ENCODE results near the gene ECPAS.
"Not testable (repeated sequence)": the region's sequence is repeated elsewhere in the genome, so short reads cannot be mapped to it uniquely, and the experiment has no call there.

Gene ECPAS

DNA sequence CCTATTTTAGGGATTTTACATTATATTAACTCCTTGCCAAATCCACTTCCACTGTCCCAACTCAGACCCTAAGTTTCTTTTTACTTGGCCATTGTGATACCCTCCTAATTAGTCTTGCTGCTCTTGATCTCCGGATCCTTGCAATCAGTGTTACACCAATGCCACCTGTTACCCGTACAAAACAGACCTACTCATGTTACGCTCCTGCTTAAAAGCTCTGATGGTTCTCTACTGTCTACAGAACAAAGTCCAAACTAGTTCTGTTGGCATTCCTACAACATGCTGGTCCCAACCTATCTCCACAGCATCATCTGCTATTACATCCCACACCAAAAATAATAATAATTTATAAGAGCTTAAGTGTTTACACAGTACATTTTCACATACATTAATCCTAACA is 9.8 kb downstream of the ECPAS start:
- DNase-seq = no peak

GRCh38 chr9:111467778-111468367 is 16.3 kb downstream of the ECPAS start:
- no peak for DNase-seq

- DNase-seq = no peak
Observed at GRCh38 chr9:111463048-111463447, 21.1 kb downstream of the ECPAS start.

DNA sequence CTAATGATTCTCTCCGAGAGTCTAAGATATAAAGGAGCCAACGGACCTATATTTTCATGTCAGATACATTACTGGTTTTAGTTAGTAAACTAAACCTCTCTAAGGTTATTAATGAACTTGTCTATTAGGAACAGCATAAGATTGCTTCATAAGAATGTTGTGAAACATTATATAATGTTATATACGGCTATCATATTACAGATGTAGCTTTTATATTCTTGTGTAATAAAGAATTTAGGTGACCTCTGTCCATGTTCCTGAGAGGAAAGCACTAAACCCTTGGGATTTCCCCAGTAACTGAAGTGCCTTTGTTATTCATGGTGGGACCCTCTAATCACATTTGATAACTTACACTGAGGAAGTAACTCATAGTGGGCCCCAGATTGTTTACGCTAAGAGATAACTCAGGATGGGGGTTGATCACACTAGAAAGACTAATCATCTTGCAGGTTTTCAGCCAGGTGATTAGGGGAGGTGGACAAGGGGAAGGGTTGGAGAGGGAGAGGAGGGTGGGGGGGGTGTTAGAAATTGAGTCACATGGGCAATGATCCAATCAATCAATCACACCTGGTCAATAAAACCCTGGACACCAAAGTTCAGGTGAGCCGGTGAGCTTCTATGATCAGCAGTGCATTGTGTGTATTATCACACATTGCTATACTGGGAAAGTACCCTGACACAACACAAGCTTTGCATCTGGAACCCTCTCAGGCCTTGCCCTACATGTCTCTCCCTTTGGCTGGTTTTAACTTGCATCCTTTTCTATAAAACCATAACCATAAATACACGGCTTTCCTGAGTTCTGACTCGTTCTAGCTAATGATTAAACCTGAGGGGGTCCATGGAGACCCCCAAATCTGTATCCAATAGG is 25.8 kb downstream of the ECPAS start:
- DNase-seq = no peak

DNA sequence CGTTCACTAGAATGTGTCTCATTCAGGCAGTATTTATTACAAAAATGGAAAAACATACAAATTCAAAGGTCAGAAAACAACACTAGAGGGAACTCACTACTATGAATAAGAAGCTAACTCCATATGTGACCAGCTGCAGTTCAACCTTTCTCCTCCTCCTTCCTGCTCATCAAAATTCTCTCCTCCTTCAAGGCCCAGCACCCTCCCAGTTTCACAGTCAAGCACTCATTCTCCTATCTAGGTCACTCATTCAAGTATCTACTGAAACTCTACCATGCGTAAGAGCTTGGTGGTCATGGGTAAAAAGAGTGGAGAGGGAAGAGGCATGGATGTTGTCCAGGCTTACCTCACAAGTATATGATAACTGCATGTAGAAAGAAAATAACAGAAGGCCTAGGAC is 27.7 kb downstream of the ECPAS start:
- DNase-seq = peak in 6 of 58 donors; percentile 5 to 35 (median 16)

DNA sequence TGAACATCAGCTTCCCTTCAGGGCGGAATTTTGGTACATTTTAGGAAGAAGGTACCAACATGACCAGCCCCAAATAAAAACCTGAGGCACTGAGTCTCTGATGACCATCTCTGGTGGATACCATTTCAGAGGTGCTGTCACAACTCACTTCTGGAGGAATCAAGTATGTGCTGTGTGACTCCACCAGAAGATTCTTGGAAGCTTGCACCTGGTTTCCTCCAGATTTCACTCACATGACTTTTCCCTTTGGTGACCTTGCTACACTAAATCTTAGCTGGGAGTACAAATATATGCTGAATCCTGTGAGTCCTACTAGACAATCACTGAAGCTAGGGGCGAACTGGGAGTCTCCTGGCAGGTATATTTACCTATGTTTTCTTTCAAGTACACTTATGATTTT is 28.5 kb downstream of the ECPAS start:
- no peak for DNase-seq

GRCh38 chr9:111454751-111455150 is 29.4 kb downstream of the ECPAS start:
- no peak for DNase-seq

GRCh38 chr9:111451570-111451969 is 32.6 kb downstream of the ECPAS start:
- DNase-seq = no peak

- no peak for DNase-seq
Observed at GRCh38 chr9:111450124-111450523, 34.1 kb downstream of the ECPAS start.

GRCh38 chr9:111449705-111450104 is 34.5 kb downstream of the ECPAS start:
- no peak for DNase-seq

DNA sequence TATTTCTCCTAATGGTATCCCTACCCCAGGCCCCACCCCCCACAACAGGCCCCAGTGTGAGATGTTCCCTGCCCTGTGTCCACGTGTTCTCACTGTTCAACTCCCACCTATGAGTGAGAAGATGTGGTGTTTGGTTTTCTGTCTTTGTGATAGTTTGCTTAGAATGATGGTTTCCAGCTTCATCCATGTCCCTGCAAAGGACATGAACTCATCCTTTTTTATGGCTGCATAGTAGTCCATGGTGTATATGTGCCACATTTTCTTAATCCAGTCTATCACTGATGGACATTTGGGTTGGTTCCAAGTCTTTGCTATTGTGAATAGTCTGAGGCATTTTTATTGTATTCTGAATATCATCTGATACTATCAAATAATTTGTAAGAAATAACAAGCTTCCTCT is 38.4 kb downstream of the ECPAS start:
- not testable (repeated sequence) for DNase-seq

GRCh38 chr9:111443454-111443853 is 40.7 kb downstream of the ECPAS start:
- no peak for DNase-seq

DNA sequence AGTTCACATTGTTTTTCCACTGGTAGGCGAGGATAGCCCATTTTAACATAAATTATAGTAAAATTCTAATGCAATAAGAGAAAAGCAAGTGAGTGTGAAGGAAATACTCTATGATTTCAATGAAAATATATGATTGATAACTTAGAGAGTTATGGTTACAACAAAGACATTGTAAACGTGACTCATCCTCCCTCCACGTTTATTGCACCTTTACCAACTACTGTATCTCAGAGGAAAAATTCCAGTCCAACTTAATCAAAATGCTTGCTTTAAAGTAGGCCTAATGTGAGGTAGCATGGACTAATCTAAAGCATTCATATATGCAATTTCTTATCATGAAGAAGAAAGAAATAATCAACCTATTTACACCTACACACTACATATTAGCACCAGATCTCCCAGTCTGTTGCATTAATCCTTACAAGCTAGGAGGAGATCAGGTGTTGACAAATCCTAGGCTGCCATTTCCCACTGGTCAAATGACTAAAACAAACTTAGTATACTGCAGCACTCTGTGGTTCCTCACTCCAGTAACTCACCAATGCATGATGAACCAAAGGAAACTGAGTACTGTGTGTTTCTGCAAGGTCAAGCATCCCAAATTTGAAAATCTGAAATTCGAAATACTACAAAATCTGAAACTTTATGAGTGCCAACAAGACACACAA is 41.7 kb downstream of the ECPAS start:
- no peak for DNase-seq

- no peak for DNase-seq
Observed at GRCh38 chr9:111440226-111440625, 44.0 kb downstream of the ECPAS start.

DNA sequence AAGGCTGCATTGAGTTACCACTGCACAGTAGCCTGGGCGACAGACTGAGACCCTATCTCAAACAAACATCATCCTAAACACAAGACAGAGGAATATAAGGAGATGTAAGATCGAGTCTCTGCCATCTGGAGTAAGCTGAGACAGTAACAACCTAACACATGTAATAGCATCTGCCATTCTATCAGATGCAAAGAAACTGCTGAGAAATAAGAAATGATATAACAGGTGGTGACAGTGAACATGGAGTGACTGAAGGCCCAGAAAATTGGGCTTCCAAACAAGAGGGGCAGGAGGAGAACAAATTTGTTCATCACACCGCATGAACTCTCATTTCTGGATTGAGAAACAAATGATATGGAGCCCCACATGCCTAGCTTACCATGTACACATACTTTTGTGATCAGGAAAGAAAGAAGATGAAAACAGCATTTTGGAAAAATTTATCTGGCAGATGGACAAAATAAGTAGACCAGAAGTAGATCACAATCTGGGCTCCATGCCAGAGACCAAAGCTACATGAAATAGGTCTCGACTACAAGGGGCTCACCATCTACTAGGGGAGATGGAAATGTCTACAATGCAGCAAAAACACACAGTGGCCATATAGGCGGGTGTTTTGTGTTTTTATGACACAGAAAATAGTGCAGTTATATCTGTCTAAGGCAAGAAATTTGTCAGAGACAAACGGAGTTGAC is 45.5 kb downstream of the ECPAS start:
- DNase-seq = peak in 1 of 58 donors; percentile 18

DNA sequence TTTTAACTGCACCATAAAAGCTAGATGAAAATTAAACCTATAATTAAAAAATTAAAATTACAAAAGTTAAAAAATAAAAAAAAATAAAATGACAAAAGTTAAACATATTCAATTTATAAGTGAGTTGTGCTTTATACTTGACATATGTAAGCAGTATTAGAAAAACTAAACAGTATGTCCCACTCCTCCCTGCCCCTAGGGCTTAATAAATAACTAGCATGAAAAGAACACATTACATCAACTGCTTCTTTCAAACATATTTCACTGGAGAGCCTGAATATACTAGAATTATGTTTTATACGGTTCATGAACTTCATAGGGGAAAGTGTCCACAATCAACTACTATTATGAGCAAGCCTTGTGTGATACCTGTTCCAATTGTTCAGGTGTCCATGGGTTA is 47.6 kb downstream of the ECPAS start:
- no peak for DNase-seq

DNA sequence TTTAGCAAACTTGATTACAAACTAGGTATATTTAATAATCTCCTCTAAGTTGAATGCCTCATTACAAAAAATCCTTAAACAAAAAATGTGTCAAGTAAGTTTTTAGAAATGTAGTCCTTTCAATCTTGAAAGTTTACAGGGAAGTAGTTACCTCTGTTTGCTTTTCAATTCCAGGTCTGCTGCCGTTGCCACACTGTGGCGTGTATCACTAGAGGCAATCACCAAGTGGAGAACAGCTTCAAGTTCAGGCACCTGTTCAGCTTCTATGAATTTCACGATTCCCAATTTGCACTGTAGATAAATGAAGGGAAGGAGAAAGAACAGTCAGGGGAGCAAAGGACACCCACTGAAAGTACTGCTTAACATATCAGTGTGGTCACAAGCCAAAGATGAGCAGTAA is 51.1 kb downstream of the ECPAS start:
- DNase-seq = no peak

- DNase-seq = no peak
Observed at GRCh38 chr9:111431684-111432083, 52.5 kb downstream of the ECPAS start.

DNA sequence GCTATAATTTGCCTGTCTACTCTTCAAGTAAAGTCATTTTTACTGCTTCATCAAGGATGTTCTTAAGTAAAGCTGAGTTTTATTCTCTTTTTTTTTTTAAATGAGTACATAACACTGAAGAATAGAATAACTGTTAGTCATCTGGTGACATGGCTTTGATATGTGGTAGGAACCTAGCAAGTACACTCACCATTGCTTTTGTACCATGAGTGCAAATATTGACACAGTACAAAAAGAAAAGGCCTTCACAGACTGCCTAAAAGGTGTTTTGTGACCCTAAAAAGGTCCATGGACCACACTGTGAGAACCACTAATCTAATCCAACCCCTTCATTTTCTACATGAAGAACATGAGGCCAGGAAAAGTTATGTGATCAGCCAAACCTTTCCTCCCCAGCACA is 55.0 kb downstream of the ECPAS start:
- no peak for DNase-seq

- DNase-seq = no peak
Observed at GRCh38 chr9:111427186-111427585, 57.0 kb downstream of the ECPAS start.

GRCh38 chr9:111423389-111423788 is 60.8 kb downstream of the ECPAS start:
- no peak for DNase-seq

DNA sequence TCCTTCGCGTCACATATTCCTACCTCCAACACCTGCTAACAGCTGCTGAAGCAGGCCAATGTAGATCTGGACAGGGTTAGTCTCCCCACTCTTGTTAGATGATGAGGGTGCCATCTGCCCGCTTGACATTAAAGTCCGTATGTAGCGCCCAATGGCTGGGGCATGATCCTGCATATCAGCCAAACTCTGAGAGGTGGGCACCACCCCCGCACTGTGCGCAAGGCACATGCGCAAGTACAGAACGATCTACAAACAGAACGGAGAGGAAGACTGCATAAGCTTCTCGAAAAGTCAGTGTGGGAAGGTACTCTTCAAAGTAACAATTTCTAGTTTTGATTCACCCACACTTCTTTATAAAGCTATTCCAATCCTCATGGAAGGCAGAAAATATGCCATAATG is 69.8 kb downstream of the ECPAS start:
- peak in 5 of 58 donors; percentile 1 to 47 (median 12) for DNase-seq
